M059J (cell line): Measurements from ENCODE around the gene ANKRD29. TPM values are rescaled to one million over a fixed set of nuclear protein-coding genes. Genes with fewer than 3 reads are reported as not detected.
A peak's percentile ranks its signal among the peaks of the same experiment; 100 is the strongest.

ENCODE experiments used
- DNase-seq: peaks from one replicate; pipeline ENCODE4 v3.0.0-alpha.2; 2012; ENCODE audit warnings: low read depth
- total RNA-seq: library from RNA; depleted of rRNA; stranded (reverse); fragments of >200 nt; shearing (Covaris generic); gene quantifications from 2 replicates; pipeline ENCODE4 v1.2.3, GENCODE V29; 2014

Gene ANKRD29
- total RNA-seq, 1 experiment from 2014 or later = 8.3 TPM

- peak; percentile 64 for DNase-seq
Observed at GRCh38 chr18:23684515-23685197, 21.9 kb upstream of the ANKRD29 start.

GRCh38 chr18:23683671-23684070 is 21.0 kb upstream of the ANKRD29 start:
- peak; percentile 82 for DNase-seq

- no peak for DNase-seq
Observed at GRCh38 chr18:23683155-23683554, 20.4 kb upstream of the ANKRD29 start.

GRCh38 chr18:23682472-23682871 is 19.8 kb upstream of the ANKRD29 start:
- DNase-seq = no peak

- no peak for DNase-seq
Observed at GRCh38 chr18:23682045-23682444, 19.3 kb upstream of the ANKRD29 start.

- no peak for DNase-seq
Observed at GRCh38 chr18:23675896-23676295, 13.2 kb upstream of the ANKRD29 start.

GRCh38 chr18:23675236-23675635 is 12.5 kb upstream of the ANKRD29 start:
- no peak for DNase-seq

GRCh38 chr18:23673725-23674124 is 11.0 kb upstream of the ANKRD29 start:
- DNase-seq = no peak

GRCh38 chr18:23671564-23671963 is 8.9 kb upstream of the ANKRD29 start:
- no peak for DNase-seq

- no peak for DNase-seq
Observed at GRCh38 chr18:23669804-23670405, 7.2 kb upstream of the ANKRD29 start.

GRCh38 chr18:23669202-23669766 is 6.6 kb upstream of the ANKRD29 start:
- no peak for DNase-seq

- no peak for DNase-seq
Observed at GRCh38 chr18:23668731-23669130, 6.0 kb upstream of the ANKRD29 start.

GRCh38 chr18:23667114-23667513 is 4.4 kb upstream of the ANKRD29 start:
- no peak for DNase-seq

- DNase-seq = no peak
Observed at GRCh38 chr18:23664674-23665073, 2.0 kb upstream of the ANKRD29 start.

- DNase-seq = no peak
Observed at GRCh38 chr18:23661735-23662308, 889 bp downstream of the ANKRD29 start.

GRCh38 chr18:23658285-23658684 is 4.4 kb downstream of the ANKRD29 start:
- peak; percentile 27 for DNase-seq

- no peak for DNase-seq
Observed at GRCh38 chr18:23652232-23652631, 10.5 kb downstream of the ANKRD29 start.

GRCh38 chr18:23650968-23651927 is 11.5 kb downstream of the ANKRD29 start:
- DNase-seq = peak; percentile 85

GRCh38 chr18:23648940-23649607 is 13.6 kb downstream of the ANKRD29 start:
- DNase-seq = no peak

- DNase-seq = no peak
Observed at GRCh38 chr18:23648456-23648855, 14.3 kb downstream of the ANKRD29 start.

GRCh38 chr18:23646282-23646681 is 16.4 kb downstream of the ANKRD29 start:
- no peak for DNase-seq
